GM15510 (cell line): ENCODE results near the gene ZFYVE19.

Experiments
- POLR2A ChIP-seq: IDR thresholded peaks from 3 replicates; pipeline ENCODE4 v1.6.1; 2011; ENCODE audit warnings: borderline replicate concordance; ENCODE audit not compliant: insufficient read length; ENCODE audit errors: extremely low read depth

The ZFYVE19 gene

GRCh38 chr15:40845511-40846284 is 38.8 kb downstream of the ZFYVE19 start:
- TF ChIP-seq POLR2A, result no peak

- no peak for TF ChIP-seq POLR2A
Measured at GRCh38 chr15:40846841-40847222, 39.9 kb downstream of the ZFYVE19 start.

GRCh38 chr15:40847223-40847961 is 40.5 kb downstream of the ZFYVE19 start:
- TF ChIP-seq POLR2A, result no peak

- TF ChIP-seq POLR2A, result no peak
Measured at GRCh38 chr15:40850576-40851112, 43.8 kb downstream of the ZFYVE19 start.

- TF ChIP-seq POLR2A, result no peak
Measured at GRCh38 chr15:40852529-40852928, 45.6 kb downstream of the ZFYVE19 start.

- TF ChIP-seq POLR2A, result no peak
Measured at GRCh38 chr15:40853241-40853890, 46.5 kb downstream of the ZFYVE19 start.

- TF ChIP-seq POLR2A, result no peak
Measured at GRCh38 chr15:40854161-40854560, 47.3 kb downstream of the ZFYVE19 start.

GRCh38 chr15:40855706-40856234 is 48.9 kb downstream of the ZFYVE19 start:
- no peak for TF ChIP-seq POLR2A

- no peak for TF ChIP-seq POLR2A
Measured at GRCh38 chr15:40856746-40857145, 49.9 kb downstream of the ZFYVE19 start.

- no peak for TF ChIP-seq POLR2A
Measured at GRCh38 chr15:40857601-40858341, 50.9 kb downstream of the ZFYVE19 start.

- TF ChIP-seq POLR2A, result no peak
Measured at GRCh38 chr15:40858706-40859105, 51.8 kb downstream of the ZFYVE19 start.

- TF ChIP-seq POLR2A, result no peak
Measured at GRCh38 chr15:40859206-40859851, 52.4 kb downstream of the ZFYVE19 start.

GRCh38 chr15:40863660-40864270 is 56.9 kb downstream of the ZFYVE19 start:
- no peak for TF ChIP-seq POLR2A
